CD14-positive monocyte (primary cell): ENCODE results near the gene RITA1. TPM values are rescaled to one million over a fixed set of nuclear protein-coding genes. Genes with fewer than 3 reads are reported as not detected.
A peak's percentile ranks its signal among the peaks of the same experiment; 100 is the strongest.

Experiments used
- DNase-seq, 3 donors: peaks; one replicate each; pipeline ENCODE4 v3.0.0-alpha.2; 2011 to 2022
- H2AFZ ChIP-seq: 2 replicates; pipeline ENCODE4 v1.6.0; 2012; ENCODE audit warnings: mild to moderate bottlenecking, low read depth, low read length, inconsistent platforms; ENCODE audit not compliant: insufficient read depth, poor library complexity, severe bottlenecking
- H3K27ac ChIP-seq, 2 donors: 1 replicate in 1 of 2; 2 replicates in 1 of 2; pipeline ENCODE4 v1.5.1; 2012 to 2013; ENCODE audit warnings: low read length in 2 of 2, control low read depth in 1 of 2, inconsistent platforms in 1 of 2, low read depth in 1 of 2, mild to moderate bottlenecking in 1 of 2
- H3K27me3 ChIP-seq, 2 donors: one replicate each; pipeline versions ENCODE4 v1.6.0 to v1.6.1; 2011 to 2013; ENCODE audit warnings: low read length in 2 of 2; ENCODE audit not compliant: control insufficient read depth in 2 of 2, insufficient read depth in 2 of 2
- H3K36me3 ChIP-seq, 2 donors: replicated peaks in 1 of 2; 1 replicate in 1 of 2; 2 replicates in 1 of 2; pipeline versions ENCODE4 v1.5.1 to v1.6.1; 2012 to 2013; ENCODE audit warnings: low read length in 2 of 2, control low read depth in 1 of 2, inconsistent platforms in 1 of 2, mild to moderate bottlenecking in 1 of 2; ENCODE audit not compliant: insufficient read depth in 2 of 2, control insufficient read depth in 1 of 2
- H3K4me1 ChIP-seq, 2 donors: 1 replicate in 1 of 2; 2 replicates in 1 of 2; pipeline versions ENCODE4 v1.5.1 to v1.6.1; 2012 to 2013; ENCODE audit warnings: low read length in 2 of 2, control low read depth in 1 of 2, inconsistent platforms in 1 of 2, mild to moderate bottlenecking in 1 of 2, moderate library complexity in 1 of 2; ENCODE audit not compliant: insufficient read depth in 2 of 2, control insufficient read depth in 1 of 2
- H3K4me2 ChIP-seq: replicated peaks from 2 replicates; pipeline ENCODE3; 2012; ENCODE audit warnings: low read length, moderate library complexity, mild to moderate bottlenecking; ENCODE audit not compliant: poor library complexity, severe bottlenecking; ENCODE audit errors: extremely low read depth
- H3K4me3 ChIP-seq, 3 experiments: fragments of 200-600 bp in 1 of 3; sonication (generic) in 1 of 3; replicated peaks in 1 of 3; 1 replicate in 2 of 3; 2 replicates in 1 of 3; pipeline ENCODE4 v1.5.1; 2011 to 2013; ENCODE audit warnings: low read length in 3 of 3, mild to moderate bottlenecking in 3 of 3, control low read depth in 2 of 3, low read depth in 2 of 3, inconsistent platforms in 1 of 3, moderate library complexity in 1 of 3
- H3K79me2 ChIP-seq: 2 replicates; pipeline ENCODE4 v1.6.0; 2012; ENCODE audit warnings: mild to moderate bottlenecking, control low read depth, inconsistent platforms, low read length, moderate library complexity; ENCODE audit not compliant: insufficient read depth
- H3K9ac ChIP-seq: 2 replicates; pipeline ENCODE4 v1.6.0; 2017; ENCODE audit warnings: low read length, mild to moderate bottlenecking; ENCODE audit not compliant: insufficient read depth, poor library complexity, severe bottlenecking
- H3K9me3 ChIP-seq, 2 donors: replicated peaks in 1 of 2; 1 replicate in 1 of 2; 2 replicates in 1 of 2; pipeline versions ENCODE4 v1.5.1 to v1.6.1; 2012 to 2013; ENCODE audit warnings: low read length in 2 of 2, control low read depth in 1 of 2; ENCODE audit not compliant: control insufficient read depth in 1 of 2, insufficient read depth in 1 of 2
- H4K20me1 ChIP-seq: 2 replicates; pipeline ENCODE4 v1.6.0; 2012; ENCODE audit warnings: mild to moderate bottlenecking, low read length, control low read depth, moderate library complexity; ENCODE audit not compliant: insufficient read depth
- H3K27ac Mint-ChIP-seq, 7 donors: one replicate each; pipeline ENCODE4 v1.8.0; 2020; ENCODE audit warnings: mild to moderate bottlenecking in 7 of 7, mixed read lengths in 7 of 7, moderate library complexity in 6 of 7, inconsistent platforms in 2 of 7
- H3K27me3 Mint-ChIP-seq, 3 donors: one replicate each; pipeline ENCODE4 v1.8.0; 2021 to 2022; ENCODE audit warnings: low read depth in 3 of 3, mild to moderate bottlenecking in 3 of 3, mixed read lengths in 3 of 3, moderate library complexity in 3 of 3, inconsistent platforms in 1 of 3
- H3K36me3 Mint-ChIP-seq, 2 donors: one replicate each; pipeline ENCODE4 v1.8.0; 2020; ENCODE audit warnings: mixed read lengths in 2 of 2, inconsistent platforms in 1 of 2, mild to moderate bottlenecking in 1 of 2
- H3K4me1 Mint-ChIP-seq: one replicate; pipeline ENCODE4 v1.8.0; 2020; ENCODE audit warnings: mild to moderate bottlenecking, mixed read lengths
- H3K4me3 Mint-ChIP-seq, 2 donors: one replicate each; pipeline ENCODE4 v1.8.0; 2020; ENCODE audit warnings: mild to moderate bottlenecking in 2 of 2, mixed read lengths in 2 of 2, moderate library complexity in 1 of 2
- H3K9me3 Mint-ChIP-seq, 7 donors: one replicate each; pipeline ENCODE4 v1.8.0; 2020 to 2022; ENCODE audit warnings: mixed read lengths in 7 of 7, mild to moderate bottlenecking in 6 of 7, moderate library complexity in 6 of 7, inconsistent platforms in 2 of 7
- WGBS: methylation state at CpG from one replicate; pipeline ENCODE4 v1.1.5; 2013; ENCODE audit warnings: missing lambda C conversion rate; ENCODE audit not compliant: insufficient coverage; 5-methylcytosine and 5-hydroxymethylcytosine counted together
- intact Hi-C, 2 donors: fragments of 100-400 bp; cut with micrococcal nuclease; formaldehyde crosslinking; loops; one replicate each; pipeline versions ENCODE4 v1.15.0 to v1.15.1; 2023
- polyA plus RNA-seq, 3 donors: library from polyadenylated mRNA; depleted of rRNA in 1 of 3; unstranded in 2 of 3; stranded (reverse) in 1 of 3; fragments of 300-500 nt in 2 of 3; fragments of >200 nt in 1 of 3; fragmentation: Illumina TruSeq in 2 of 3; gene quantifications; 1 replicate in 2 of 3; 2 replicates in 1 of 3; pipeline ENCODE4 v1.2.3, GENCODE V29; 2012 to 2021
- TF ChIP-seq, protein P1 (sequence below): fragments of 200-600 bp; IDR thresholded peaks from one replicate; pipeline ENCODE4 v1.8.0; 2022; ENCODE audit warnings: antibody characterized with exemption, mild to moderate bottlenecking

Gene RITA1
- polyA plus RNA-seq, 3 donors = 4.9 to 17.6 (median 16.4) TPM

DNA sequence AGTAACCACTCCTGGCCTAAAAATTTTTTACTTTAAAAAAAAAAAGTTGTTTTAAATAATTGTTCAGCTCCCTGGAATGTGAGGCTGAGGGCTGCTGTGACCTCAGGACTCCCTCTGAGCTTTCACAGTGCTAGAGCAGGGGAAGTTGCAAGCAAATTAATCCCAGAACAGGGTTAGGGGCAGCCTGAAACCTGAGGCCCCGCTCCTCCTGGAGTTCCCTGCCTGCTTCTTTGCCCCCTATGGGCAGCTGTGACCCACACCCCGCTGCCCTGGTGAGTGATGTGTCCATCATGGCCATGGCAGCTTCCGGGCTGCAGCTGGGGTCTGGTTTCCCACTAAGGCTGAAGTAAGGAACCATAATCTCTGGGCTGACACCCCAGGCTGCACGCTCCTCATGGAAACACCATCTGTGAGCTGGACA, 9.5 kb downstream of the RITA1 start:
- H3K4me3 ChIP-seq = no peak overlapping the region
- no peak overlapping the region for H3K27ac ChIP-seq
- Mint-ChIP-seq H3K4me1 (peaks cover 23% of the 10 kb centered on the region), H3K4me3 (no peak overlapping the region), H3K36me3 (peaks cover 21 to 38% of the 10 kb centered on the region in 2 donors), H3K27ac (no peak overlapping the region), H3K27me3 (peaks cover 0 to 1% (median 0%) of the 10 kb centered on the region in 3 donors), H3K9me3 (no peaks in the 10 kb centered on the region)
- H3K9ac ChIP-seq = no peak overlapping the region
- DNase-seq = no peak
- no peaks in the 10 kb centered on the region for H3K27me3 ChIP-seq
- TF ChIP-seq, protein P1, sequence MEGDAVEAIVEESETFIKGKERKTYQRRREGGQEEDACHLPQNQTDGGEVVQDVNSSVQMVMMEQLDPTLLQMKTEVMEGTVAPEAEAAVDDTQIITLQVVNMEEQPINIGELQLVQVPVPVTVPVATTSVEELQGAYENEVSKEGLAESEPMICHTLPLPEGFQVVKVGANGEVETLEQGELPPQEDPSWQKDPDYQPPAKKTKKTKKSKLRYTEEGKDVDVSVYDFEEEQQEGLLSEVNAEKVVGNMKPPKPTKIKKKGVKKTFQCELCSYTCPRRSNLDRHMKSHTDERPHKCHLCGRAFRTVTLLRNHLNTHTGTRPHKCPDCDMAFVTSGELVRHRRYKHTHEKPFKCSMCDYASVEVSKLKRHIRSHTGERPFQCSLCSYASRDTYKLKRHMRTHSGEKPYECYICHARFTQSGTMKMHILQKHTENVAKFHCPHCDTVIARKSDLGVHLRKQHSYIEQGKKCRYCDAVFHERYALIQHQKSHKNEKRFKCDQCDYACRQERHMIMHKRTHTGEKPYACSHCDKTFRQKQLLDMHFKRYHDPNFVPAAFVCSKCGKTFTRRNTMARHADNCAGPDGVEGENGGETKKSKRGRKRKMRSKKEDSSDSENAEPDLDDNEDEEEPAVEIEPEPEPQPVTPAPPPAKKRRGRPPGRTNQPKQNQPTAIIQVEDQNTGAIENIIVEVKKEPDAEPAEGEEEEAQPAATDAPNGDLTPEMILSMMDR = no peak
- H3K36me3 ChIP-seq = peaks cover 17 to 30% of the 10 kb centered on the region in 2 donors
- no peak overlapping the region for H2AFZ ChIP-seq
- WGBS = 100% methylated on average over 3 of the region's 4 CpGs
- H3K4me2 ChIP-seq = no peak overlapping the region
- H3K79me2 ChIP-seq = no peaks in the 10 kb centered on the region
- intact Hi-C loops = loop anchor here (5.0 to 10.0 kb wide), 3 partner anchors 42 to 80 kb away; no protein-coding TSS in a partner anchor
- no peaks in the 10 kb centered on the region for H3K9me3 ChIP-seq
- H4K20me1 ChIP-seq = no peaks in the 10 kb centered on the region
- peaks cover 15 to 17% of the 10 kb centered on the region in 2 donors for H3K4me1 ChIP-seq

GRCh38 chr12:113195598-113195997, 10.1 kb downstream of the RITA1 start:
- Histone ChIP-seq H3K27me3 (no peaks in the 10 kb centered on the region), H3K4me1 (peaks cover 22 to 23% of the 10 kb centered on the region in 2 donors), H3K4me2 (no peak overlapping the region), H3K9me3 (no peaks in the 10 kb centered on the region), H3K36me3 (peaks cover 17 to 25% of the 10 kb centered on the region in 2 donors), H3K9ac (no peak overlapping the region), H3K4me3 (no peak overlapping the region), H4K20me1 (no peaks in the 10 kb centered on the region), H3K27ac (no peak overlapping the region), H2AFZ (no peak overlapping the region), H3K79me2 (no peaks in the 10 kb centered on the region)
- Mint-ChIP-seq H3K36me3 (peaks cover 19 to 32% of the 10 kb centered on the region in 2 donors), H3K4me3 (no peak overlapping the region), H3K27ac (peak overlapping the region in 1 of 7 donors; percentile 52), H3K4me1 (peaks cover 29% of the 10 kb centered on the region), H3K9me3 (peaks cover 0 to under 1% (median 0%) of the 10 kb centered on the region in 7 donors), H3K27me3 (peaks cover 0 to 1% (median 0%) of the 10 kb centered on the region in 3 donors)
- TF ChIP-seq, protein P1 = no peak
- no peak for DNase-seq
- WGBS = 98% methylated on average over 6 of the region's 13 CpGs
- intact Hi-C loops = loop anchor here (5.0 to 10.0 kb wide), 3 partner anchors 42 to 79 kb away; no protein-coding TSS in a partner anchor
